Left lung (tissue), 10 donors: ENCODE results near the gene SESN3. TPM values are rescaled to one million over a fixed set of nuclear protein-coding genes. Genes with fewer than 3 reads are reported as not detected.
A peak's percentile ranks its signal among the peaks of the same experiment; 100 is the strongest.
"Not testable (repeated sequence)": the region's sequence is repeated elsewhere in the genome, so short reads cannot be mapped to it uniquely, and the experiment has no call there.

ENCODE experiments used
- ATAC-seq: fragments of 200-7000 bp; cut with Tn5 transposase; one replicate; pipeline ENCODE4 v1.9.1; 2020; ENCODE audit warnings: moderate library complexity
- DNase-seq, 4 donors: peaks; one replicate each; pipeline ENCODE4 v3.0.0-alpha.2; 2013 to 2020
- H3K27ac ChIP-seq, 2 donors: fragments of 200-600 bp; sonication (generic) in 1 of 2; one replicate each; pipeline versions ENCODE4 v1.5.0 to v1.8.0; 2020 to 2021
- H3K27me3 ChIP-seq, 2 donors: fragments of 200-600 bp; sonication (generic) in 1 of 2; one replicate each; pipeline versions ENCODE4 v1.5.0 to v1.8.0; 2020 to 2021
- H3K36me3 ChIP-seq, 2 donors: fragments of 200-600 bp; sonication (generic) in 1 of 2; one replicate each; pipeline versions ENCODE4 v1.5.0 to v1.8.0; 2020 to 2021
- H3K4me1 ChIP-seq, 2 donors: fragments of 200-600 bp; one replicate each; pipeline ENCODE4 v1.8.0; 2021
- H3K4me3 ChIP-seq, 2 donors: fragments of 200-600 bp; sonication (generic) in 1 of 2; one replicate each; pipeline versions ENCODE4 v1.5.0 to v1.8.0; 2020 to 2021; ENCODE audit warnings: mild to moderate bottlenecking in 1 of 2
- H3K9me3 ChIP-seq, 2 donors: fragments of 200-600 bp; sonication (generic) in 1 of 2; one replicate each; pipeline versions ENCODE4 v1.5.0 to v1.8.0; 2020 to 2021
- CTCF ChIP-seq, 2 donors: fragments of 200-600 bp; sonication (generic) in 1 of 2; IDR thresholded peaks; one replicate each; pipeline versions ENCODE4 v1.5.0 to v1.8.0; 2021; ENCODE audit warnings: antibody characterized with exemption in 2 of 2
- intact Hi-C, 2 donors: fragments of 100-400 bp; cut with DNase I; formaldehyde crosslinking; loops; one replicate each; pipeline versions ENCODE4 v1.11.2 to v1.14.2; 2022
- polyA plus RNA-seq, 6 donors: library from polyadenylated mRNA; unstranded; fragments of 120-200 nt; gene quantifications; one replicate each; pipeline ENCODE4 v1.2.1, GENCODE V29; 2013; ENCODE audit not compliant: insufficient read length in 6 of 6
- total RNA-seq, 2 donors: library from RNA; stranded (reverse); fragmentation: NEBNext Ultra II Directional; extraction: Animal tissue kit (Norgen Biotek cat#: 25700); gene quantifications; one replicate each; pipeline ENCODE4 v1.2.1, GENCODE V29; 2021
- donor health status: DM: no; HTN: yes; CAD: no.
- donor health status: DM: no; HTN: no; CAD: no.

SESN3 gene
- total and polyA plus RNA-seq, 8 donors = 45.0 to 87.8 (median 72.5) TPM

GRCh38 chr11:95254131-95254704 is 23.2 kb upstream of the SESN3 start:
- Histone ChIP-seq H3K27me3 (no peaks in the 10 kb centered on the region), H3K27ac (peak overlapping the region; percentile 86 to 90), H3K9me3 (no peaks in the 10 kb centered on the region), H3K36me3 (no peaks in the 10 kb centered on the region), H3K4me3 (peak overlapping the region in 1 of 2 donors; percentile 19), H3K4me1 (peaks cover 29 to 36% of the 10 kb centered on the region in 2 donors)
- peak; percentile 75 to 95 (median 84) for DNase-seq
- ATAC-seq = peak; percentile 94
- TF ChIP-seq CTCF (IDR thresholded peaks at IDR 0.05) = no peak
- intact Hi-C loops = no loop called here

GRCh38 chr11:95253141-95253540 is 22.1 kb upstream of the SESN3 start:
- Histone ChIP-seq H3K36me3 (no peaks in the 10 kb centered on the region), H3K9me3 (no peaks in the 10 kb centered on the region), H3K27me3 (no peaks in the 10 kb centered on the region), H3K4me1 (peaks cover 29 to 41% of the 10 kb centered on the region in 2 donors), H3K4me3 (no peak overlapping the region), H3K27ac (no peak overlapping the region)
- no peak for ATAC-seq
- intact Hi-C loops = no loop called here
- TF ChIP-seq CTCF (IDR thresholded peaks at IDR 0.05) = no peak
- no peak for DNase-seq

- H3K4me3 ChIP-seq = no peak overlapping the region
- intact Hi-C loops = no loop called here
- H3K27ac ChIP-seq = no peak overlapping the region
- H3K9me3 ChIP-seq = no peaks in the 10 kb centered on the region
- TF ChIP-seq CTCF (IDR thresholded peaks at IDR 0.05) = no peak
- peaks cover 29 to 41% of the 10 kb centered on the region in 2 donors for H3K4me1 ChIP-seq
- H3K27me3 ChIP-seq = no peaks in the 10 kb centered on the region
- DNase-seq (no peak), ATAC-seq (no peak)
- no peaks in the 10 kb centered on the region for H3K36me3 ChIP-seq
These were observed 21.6 kb upstream of the SESN3 start for GRCh38 chr11:95252586-95252985.

- DNase-seq, H3K27me3 ChIP-seq, H3K36me3 ChIP-seq, H3K27ac ChIP-seq, H3K9me3 ChIP-seq, H3K4me3 ChIP-seq, intact Hi-C loops, ATAC-seq: not testable (repeated sequence)
- peaks cover 28 to 39% of the 10 kb centered on the region in 2 donors for H3K4me1 ChIP-seq
These were observed 20.9 kb upstream of the SESN3 start for GRCh38 chr11:95251896-95252295.

- H3K27ac ChIP-seq = no peak overlapping the region
- H3K27me3 ChIP-seq = no peaks in the 10 kb centered on the region
- no peak for DNase-seq
- H3K36me3 ChIP-seq = no peaks in the 10 kb centered on the region
- no peak overlapping the region for H3K4me3 ChIP-seq
- TF ChIP-seq CTCF (IDR thresholded peaks at IDR 0.05) = no peak
- peak; percentile 55 for ATAC-seq
- H3K9me3 ChIP-seq = no peaks in the 10 kb centered on the region
- peaks cover 3 to 9% of the 10 kb centered on the region in 2 donors for H3K4me1 ChIP-seq
- intact Hi-C loops = no loop called here
These were observed 17.9 kb upstream of the SESN3 start for GRCh38 chr11:95248666-95249467.
